ENCODE results near the gene DUOXA2.

The DUOXA2 gene

DNA sequence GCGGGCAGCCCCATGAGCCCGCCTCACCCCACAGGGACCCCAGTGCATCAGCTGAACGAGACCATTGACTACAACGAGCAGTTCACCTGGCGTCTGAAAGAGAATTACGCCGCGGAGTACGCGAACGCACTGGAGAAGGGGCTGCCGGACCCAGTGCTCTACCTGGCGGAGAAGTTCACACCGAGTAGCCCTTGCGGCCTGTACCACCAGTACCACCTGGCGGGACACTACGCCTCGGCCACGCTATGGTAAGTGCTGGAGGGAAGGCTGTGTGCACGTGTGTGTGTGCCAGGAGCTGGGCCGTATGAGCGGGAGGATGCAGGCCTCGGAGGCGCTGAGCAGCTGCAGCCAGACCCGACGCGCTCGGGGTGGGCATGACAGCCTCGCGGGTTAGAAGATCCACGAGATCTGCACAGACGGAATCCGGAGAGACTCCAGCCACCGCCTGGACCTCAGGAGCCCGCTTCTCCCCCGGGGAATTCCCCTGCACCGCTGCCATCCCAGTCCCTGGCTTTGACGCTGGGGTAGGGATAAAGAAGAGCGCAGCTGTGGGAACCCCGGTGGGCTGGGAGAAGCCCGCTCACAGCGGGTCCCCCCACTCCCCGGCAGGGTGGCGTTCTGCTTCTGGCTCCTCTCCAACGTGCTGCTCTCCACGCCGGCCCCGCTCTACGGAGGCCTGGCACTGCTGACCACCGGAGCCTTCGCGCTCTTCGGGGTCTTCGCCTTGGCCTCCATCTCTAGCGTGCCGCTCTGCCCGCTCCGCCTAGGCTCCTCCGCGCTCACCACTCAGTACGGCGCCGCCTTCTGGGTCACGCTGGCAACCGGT, 2.6 kb downstream of the DUOXA2 start:
- H3K4me3 ChIP-seq (IDR thresholded peaks at IDR 0.05; ENCODE audit: insufficient read depth, low read depth, low read length): no peak overlapping the region
- no peaks in the 10 kb centered on the region for H3K4me1 ChIP-seq (ENCODE audit: low read depth, poor library complexity, severe bottlenecking)
- no peak overlapping the region for H3K9ac ChIP-seq
- H3K27me3 ChIP-seq (ENCODE audit: insufficient read depth, low read depth): peaks cover 25% of the 10 kb centered on the region
- no peak overlapping the region for H3K4me2 ChIP-seq
- H2AFZ ChIP-seq (ENCODE audit: low read depth): no peak overlapping the region
- no peaks in the 10 kb centered on the region for H3K36me3 ChIP-seq (ENCODE audit: insufficient read depth)
- H3K79me2 ChIP-seq (ENCODE audit: insufficient read depth, low read depth): no peaks in the 10 kb centered on the region
- no peak overlapping the region for H3K27ac ChIP-seq
- H4K20me1 ChIP-seq (ENCODE audit: insufficient read depth): no peaks in the 10 kb centered on the region
- TF ChIP-seq, protein P1, sequence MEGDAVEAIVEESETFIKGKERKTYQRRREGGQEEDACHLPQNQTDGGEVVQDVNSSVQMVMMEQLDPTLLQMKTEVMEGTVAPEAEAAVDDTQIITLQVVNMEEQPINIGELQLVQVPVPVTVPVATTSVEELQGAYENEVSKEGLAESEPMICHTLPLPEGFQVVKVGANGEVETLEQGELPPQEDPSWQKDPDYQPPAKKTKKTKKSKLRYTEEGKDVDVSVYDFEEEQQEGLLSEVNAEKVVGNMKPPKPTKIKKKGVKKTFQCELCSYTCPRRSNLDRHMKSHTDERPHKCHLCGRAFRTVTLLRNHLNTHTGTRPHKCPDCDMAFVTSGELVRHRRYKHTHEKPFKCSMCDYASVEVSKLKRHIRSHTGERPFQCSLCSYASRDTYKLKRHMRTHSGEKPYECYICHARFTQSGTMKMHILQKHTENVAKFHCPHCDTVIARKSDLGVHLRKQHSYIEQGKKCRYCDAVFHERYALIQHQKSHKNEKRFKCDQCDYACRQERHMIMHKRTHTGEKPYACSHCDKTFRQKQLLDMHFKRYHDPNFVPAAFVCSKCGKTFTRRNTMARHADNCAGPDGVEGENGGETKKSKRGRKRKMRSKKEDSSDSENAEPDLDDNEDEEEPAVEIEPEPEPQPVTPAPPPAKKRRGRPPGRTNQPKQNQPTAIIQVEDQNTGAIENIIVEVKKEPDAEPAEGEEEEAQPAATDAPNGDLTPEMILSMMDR (conservative IDR thresholded peaks at IDR 0.05; ENCODE audit: low read depth, low read length): no peak

DNA sequence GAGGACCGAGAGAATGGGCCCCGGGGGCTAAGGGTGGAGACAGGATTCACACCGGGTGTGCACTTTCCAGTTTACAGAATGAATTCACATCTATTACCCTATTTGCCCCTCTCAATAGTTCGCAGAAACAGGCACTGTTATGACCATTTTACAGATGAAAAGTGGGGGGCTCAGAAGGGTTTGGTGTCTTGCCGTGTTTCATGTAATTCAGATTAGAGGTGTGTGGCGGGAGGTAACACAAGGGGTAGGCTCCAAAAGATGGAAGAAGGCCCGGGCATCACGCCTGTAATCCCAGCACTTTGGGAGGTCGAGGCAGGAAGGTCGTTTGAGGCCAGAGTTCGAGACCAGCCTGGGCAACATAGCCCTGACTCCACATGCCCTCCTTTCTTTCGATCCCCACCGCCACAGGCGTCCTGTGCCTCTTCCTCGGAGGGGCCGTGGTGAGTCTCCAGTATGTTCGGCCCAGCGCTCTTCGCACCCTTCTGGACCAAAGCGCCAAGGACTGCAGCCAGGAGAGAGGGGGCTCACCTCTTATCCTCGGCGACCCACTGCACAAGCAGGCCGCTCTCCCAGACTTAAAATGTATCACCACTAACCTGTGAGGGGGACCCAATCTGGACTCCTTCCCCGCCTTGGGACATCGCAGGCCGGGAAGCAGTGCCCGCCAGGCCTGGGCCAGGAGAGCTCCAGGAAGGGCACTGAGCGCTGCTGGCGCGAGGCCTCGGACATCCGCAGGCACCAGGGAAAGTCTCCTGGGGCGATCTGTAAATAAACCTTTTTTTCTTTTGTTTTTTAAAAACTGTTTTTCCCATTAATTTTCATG, 3.4 kb downstream of the DUOXA2 start:
- Histone ChIP-seq H3K4me2 (peak overlapping the region; percentile 39; the same call in 1 of the 2 replicates), H3K27me3 (ENCODE audit: insufficient read depth, low read depth) (peaks cover 25% of the 10 kb centered on the region), H3K9ac (no peak overlapping the region), H4K20me1 (ENCODE audit: insufficient read depth) (no peaks in the 10 kb centered on the region), H3K4me3 (IDR thresholded peaks at IDR 0.05; ENCODE audit: insufficient read depth, low read depth, low read length) (no peak overlapping the region), H3K79me2 (ENCODE audit: insufficient read depth, low read depth) (no peaks in the 10 kb centered on the region), H2AFZ (ENCODE audit: low read depth) (peak overlapping the region; percentile 66; the same call in 1 of the 2 replicates), H3K4me1 (ENCODE audit: low read depth, poor library complexity, severe bottlenecking) (no peaks in the 10 kb centered on the region), H3K27ac (no peak overlapping the region), H3K36me3 (ENCODE audit: insufficient read depth) (no peaks in the 10 kb centered on the region)
- TF ChIP-seq, protein P1 (conservative IDR thresholded peaks at IDR 0.05; ENCODE audit: low read depth, low read length): no peak

DNA sequence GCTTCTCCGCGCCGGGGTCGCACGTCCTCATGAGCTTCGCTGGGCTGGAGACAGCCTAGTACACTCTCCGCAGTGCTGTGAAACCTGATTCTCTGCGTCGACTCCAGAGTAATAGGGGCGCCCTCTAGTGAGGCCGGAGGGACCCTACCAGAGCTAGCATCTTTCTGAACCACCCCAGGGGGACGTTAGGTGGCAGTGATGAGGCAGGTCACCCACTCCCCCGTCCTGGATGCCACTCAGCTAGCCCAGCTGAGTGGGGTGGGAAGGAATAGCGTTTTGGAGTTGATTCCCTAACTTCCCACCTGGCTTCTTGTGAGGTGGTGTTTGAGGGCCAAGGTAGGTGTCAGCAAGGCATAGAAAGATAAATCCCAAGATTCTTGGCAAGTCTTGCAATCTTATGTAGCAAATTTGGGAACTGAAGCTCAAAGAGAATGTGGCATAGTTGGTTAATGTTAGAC, 4.0 kb downstream of the DUOXA2 start:
- no peaks in the 10 kb centered on the region for H4K20me1 ChIP-seq (ENCODE audit: insufficient read depth)
- no peaks in the 10 kb centered on the region for H3K36me3 ChIP-seq (ENCODE audit: insufficient read depth)
- no peak overlapping the region for H3K4me3 ChIP-seq (IDR thresholded peaks at IDR 0.05; ENCODE audit: insufficient read depth, low read depth, low read length)
- peak overlapping the region; percentile 39; the same call in 1 of the 2 replicates for H3K4me2 ChIP-seq
- H2AFZ ChIP-seq (ENCODE audit: low read depth): peak overlapping the region; percentile 66; the same call in 1 of the 2 replicates
- TF ChIP-seq, protein P1 (conservative IDR thresholded peaks at IDR 0.05; ENCODE audit: low read depth, low read length): peak; percentile 98
- H3K9ac ChIP-seq: no peak overlapping the region
- peaks cover 21% of the 10 kb centered on the region for H3K27me3 ChIP-seq (ENCODE audit: insufficient read depth, low read depth)
- H3K79me2 ChIP-seq (ENCODE audit: insufficient read depth, low read depth): no peaks in the 10 kb centered on the region
- H3K27ac ChIP-seq: no peak overlapping the region
- H3K4me1 ChIP-seq (ENCODE audit: low read depth, poor library complexity, severe bottlenecking): no peaks in the 10 kb centered on the region

- Histone ChIP-seq H3K9ac (no peak overlapping the region), H3K4me2 (no peak overlapping the region), H3K27ac (no peak overlapping the region), H3K27me3 (ENCODE audit: insufficient read depth, low read depth) (peaks cover 13% of the 10 kb centered on the region), H3K4me1 (ENCODE audit: low read depth, poor library complexity, severe bottlenecking) (no peaks in the 10 kb centered on the region), H4K20me1 (ENCODE audit: insufficient read depth) (no peaks in the 10 kb centered on the region), H3K79me2 (ENCODE audit: insufficient read depth, low read depth) (no peaks in the 10 kb centered on the region), H3K36me3 (ENCODE audit: insufficient read depth) (no peaks in the 10 kb centered on the region), H2AFZ (ENCODE audit: low read depth) (no peak overlapping the region), H3K4me3 (IDR thresholded peaks at IDR 0.05; ENCODE audit: insufficient read depth, low read depth, low read length) (no peak overlapping the region)
- TF ChIP-seq, protein P1 (conservative IDR thresholded peaks at IDR 0.05; ENCODE audit: low read depth, low read length): no peak
Measured at GRCh38 chr15:45118996-45119395, 4.9 kb downstream of the DUOXA2 start.
